GM19395 (cell line): ENCODE measurements around the gene FCSK.
"Not testable (repeated sequence)": the region's sequence is repeated elsewhere in the genome, so short reads cannot be mapped to it uniquely, and the experiment has no call there.

Source experiments
- ATAC-seq: cut with Tn5 transposase; IDR thresholded peaks from one replicate; pipeline ENCODE4 v1.9.1; 2021; ENCODE audit warnings: mild to moderate bottlenecking, moderate library complexity; ENCODE audit not compliant: unreplicated experiment

Gene FCSK

GRCh38 chr16:70430667-70431536 lies 23.5 kb upstream of the FCSK start:
- ATAC-seq: peak; percentile 45

GRCh38 chr16:70432356-70432722 lies 22.1 kb upstream of the FCSK start:
- no peak for ATAC-seq

GRCh38 chr16:70432723-70433457 lies 21.5 kb upstream of the FCSK start:
- peak; percentile 18 for ATAC-seq

- ATAC-seq: no peak
Observed at GRCh38 chr16:70433458-70434103, 20.8 kb upstream of the FCSK start.

- no peak for ATAC-seq
Observed at GRCh38 chr16:70434484-70435260, 19.7 kb upstream of the FCSK start.

- no peak for ATAC-seq
Observed at GRCh38 chr16:70437017-70437581, 17.3 kb upstream of the FCSK start.

GRCh38 chr16:70437582-70438557 lies 16.5 kb upstream of the FCSK start:
- no peak for ATAC-seq

- no peak for ATAC-seq
Observed at GRCh38 chr16:70438585-70438968, 15.8 kb upstream of the FCSK start.

- peak; percentile 69 for ATAC-seq
Observed at GRCh38 chr16:70438969-70439862, 15.2 kb upstream of the FCSK start, which contains the start of gene ST3GAL2. TSS of gene ST3GAL2 (minus strand) at chr16:70439100. CDS start at chr16:70398530, 40,570 bp downstream.

GRCh38 chr16:70440009-70440692 lies 14.2 kb upstream of the FCSK start:
- ATAC-seq: no peak

GRCh38 chr16:70441406-70441990 lies 12.9 kb upstream of the FCSK start:
- no peak for ATAC-seq

- ATAC-seq: no peak
Observed at GRCh38 chr16:70442344-70442743, 12.1 kb upstream of the FCSK start.

- ATAC-seq: no peak
Observed at GRCh38 chr16:70444249-70445063, 9.9 kb upstream of the FCSK start.

- no peak for ATAC-seq
Observed at GRCh38 chr16:70448075-70448474, 6.3 kb upstream of the FCSK start.

- not testable (repeated sequence) for ATAC-seq
Observed at GRCh38 chr16:70450142-70451003, 4.0 kb upstream of the FCSK start.

GRCh38 chr16:70451004-70451340 lies 3.4 kb upstream of the FCSK start:
- ATAC-seq: not testable (repeated sequence)
